ENCODE measurements around the gene CBLIF.

CBLIF gene

GRCh38 chr11:59814021-59814420 is 31.3 kb downstream of the CBLIF start:
- Histone ChIP-seq H3K4me3 (ENCODE audit: low read depth, low read length) (no peak overlapping the region), H3K27me3 (ENCODE audit: control insufficient read depth, insufficient read depth, low read length) (no peaks in the 10 kb centered on the region), H3K36me3 (ENCODE audit: control insufficient read depth, insufficient read depth, low read length) (peaks cover 1% of the 10 kb centered on the region; the same call in 1 of the 2 replicates), H3K27ac (ENCODE audit: low read depth, low read length) (peak overlapping the region; percentile 70; the same call in 1 of the 2 replicates), H3K4me1 (ENCODE audit: control insufficient read depth, insufficient read depth, low read length) (peaks cover 36% of the 10 kb centered on the region), H3K9me3 (ENCODE audit: control insufficient read depth, insufficient read depth, low read depth, low read length) (no peaks in the 10 kb centered on the region), H3K9ac (ENCODE audit: low read length) (no peak overlapping the region)

- H3K27ac ChIP-seq (ENCODE audit: low read depth, low read length): no peak overlapping the region
- no peak overlapping the region for H3K4me3 ChIP-seq (ENCODE audit: low read depth, low read length)
- peaks cover 8% of the 10 kb centered on the region for H3K36me3 ChIP-seq (ENCODE audit: control insufficient read depth, insufficient read depth, low read length)
- no peaks in the 10 kb centered on the region for H3K9me3 ChIP-seq (ENCODE audit: control insufficient read depth, insufficient read depth, low read depth, low read length)
- H3K27me3 ChIP-seq (ENCODE audit: control insufficient read depth, insufficient read depth, low read length): no peaks in the 10 kb centered on the region
- H3K4me1 ChIP-seq (ENCODE audit: control insufficient read depth, insufficient read depth, low read length): peaks cover 36% of the 10 kb centered on the region
- H3K9ac ChIP-seq (ENCODE audit: low read length): no peak overlapping the region
Observed at GRCh38 chr11:59813364-59813763, 31.9 kb downstream of the CBLIF start.

GRCh38 chr11:59812220-59812619 is 33.1 kb downstream of the CBLIF start:
- H3K36me3 ChIP-seq (ENCODE audit: control insufficient read depth, insufficient read depth, low read length): peaks cover 19% of the 10 kb centered on the region
- H3K27ac ChIP-seq (ENCODE audit: low read depth, low read length): no peak overlapping the region
- peaks cover 34% of the 10 kb centered on the region for H3K4me1 ChIP-seq (ENCODE audit: control insufficient read depth, insufficient read depth, low read length)
- H3K9ac ChIP-seq (ENCODE audit: low read length): no peak overlapping the region
- no peaks in the 10 kb centered on the region for H3K27me3 ChIP-seq (ENCODE audit: control insufficient read depth, insufficient read depth, low read length)
- H3K4me3 ChIP-seq (ENCODE audit: low read depth, low read length): no peak overlapping the region
- no peaks in the 10 kb centered on the region for H3K9me3 ChIP-seq (ENCODE audit: control insufficient read depth, insufficient read depth, low read depth, low read length)

GRCh38 chr11:59810911-59811259 is 34.4 kb downstream of the CBLIF start:
- H3K9ac ChIP-seq (ENCODE audit: low read length): peak overlapping the region; percentile 51
- H3K9me3 ChIP-seq (ENCODE audit: control insufficient read depth, insufficient read depth, low read depth, low read length): no peaks in the 10 kb centered on the region
- H3K36me3 ChIP-seq (ENCODE audit: control insufficient read depth, insufficient read depth, low read length): peaks cover 33% of the 10 kb centered on the region
- H3K27me3 ChIP-seq (ENCODE audit: control insufficient read depth, insufficient read depth, low read length): no peaks in the 10 kb centered on the region
- H3K27ac ChIP-seq (ENCODE audit: low read depth, low read length): peak overlapping the region; percentile 49
- peak overlapping the region; percentile 99 for H3K4me3 ChIP-seq (ENCODE audit: low read depth, low read length)
- H3K4me1 ChIP-seq (ENCODE audit: control insufficient read depth, insufficient read depth, low read length): peaks cover 21% of the 10 kb centered on the region

GRCh38 chr11:59810189-59810910 is 34.9 kb downstream of the CBLIF start, which contains the start of gene MRPL16:
Gene MRPL16 (minus strand): TSS chr11:59810778. CDS start chr11:59810658, 120 bp downstream.
- peaks cover 20% of the 10 kb centered on the region for H3K4me1 ChIP-seq (ENCODE audit: control insufficient read depth, insufficient read depth, low read length)
- H3K27ac ChIP-seq (ENCODE audit: low read depth, low read length): peak within 1 kb of the TSS; percentile 72
- peak within 1 kb of the TSS; percentile 91 for H3K9ac ChIP-seq (ENCODE audit: low read length)
- no peaks in the 10 kb centered on the region for H3K27me3 ChIP-seq (ENCODE audit: control insufficient read depth, insufficient read depth, low read length)
- no peaks in the 10 kb centered on the region for H3K9me3 ChIP-seq (ENCODE audit: control insufficient read depth, insufficient read depth, low read depth, low read length)
- peaks cover 38% of the 10 kb centered on the region for H3K36me3 ChIP-seq (ENCODE audit: control insufficient read depth, insufficient read depth, low read length)
- H3K4me3 ChIP-seq (ENCODE audit: low read depth, low read length): peak within 1 kb of the TSS; percentile 99

- Histone ChIP-seq H3K4me3 (ENCODE audit: low read depth, low read length) (no peak overlapping the region), H3K9ac (ENCODE audit: low read length) (no peak overlapping the region), H3K4me1 (ENCODE audit: control insufficient read depth, insufficient read depth, low read length) (peaks cover 6% of the 10 kb centered on the region), H3K27ac (ENCODE audit: low read depth, low read length) (no peak overlapping the region), H3K36me3 (ENCODE audit: control insufficient read depth, insufficient read depth, low read length) (peaks cover 62% of the 10 kb centered on the region), H3K27me3 (ENCODE audit: control insufficient read depth, insufficient read depth, low read length) (no peaks in the 10 kb centered on the region), H3K9me3 (ENCODE audit: control insufficient read depth, insufficient read depth, low read depth, low read length) (no peaks in the 10 kb centered on the region)
Observed at GRCh38 chr11:59807047-59807610, 38.2 kb downstream of the CBLIF start.

- Histone ChIP-seq H3K27ac (ENCODE audit: low read depth, low read length) (no peak overlapping the region), H3K4me1 (ENCODE audit: control insufficient read depth, insufficient read depth, low read length) (no peaks in the 10 kb centered on the region), H3K9me3 (ENCODE audit: control insufficient read depth, insufficient read depth, low read depth, low read length) (no peaks in the 10 kb centered on the region), H3K27me3 (ENCODE audit: control insufficient read depth, insufficient read depth, low read length) (no peaks in the 10 kb centered on the region), H3K9ac (ENCODE audit: low read length) (no peak overlapping the region), H3K4me3 (ENCODE audit: low read depth, low read length) (no peak overlapping the region), H3K36me3 (ENCODE audit: control insufficient read depth, insufficient read depth, low read length) (peaks cover 83% of the 10 kb centered on the region)
Observed at GRCh38 chr11:59804061-59804460, 41.2 kb downstream of the CBLIF start.

- H3K4me3 ChIP-seq (ENCODE audit: low read depth, low read length): no peak overlapping the region
- H3K9ac ChIP-seq (ENCODE audit: low read length): no peak overlapping the region
- H3K9me3 ChIP-seq (ENCODE audit: control insufficient read depth, insufficient read depth, low read depth, low read length): no peaks in the 10 kb centered on the region
- H3K27ac ChIP-seq (ENCODE audit: low read depth, low read length): no peak overlapping the region
- H3K36me3 ChIP-seq (ENCODE audit: control insufficient read depth, insufficient read depth, low read length): peaks cover 75% of the 10 kb centered on the region
- no peaks in the 10 kb centered on the region for H3K27me3 ChIP-seq (ENCODE audit: control insufficient read depth, insufficient read depth, low read length)
- H3K4me1 ChIP-seq (ENCODE audit: control insufficient read depth, insufficient read depth, low read length): no peaks in the 10 kb centered on the region
Observed at GRCh38 chr11:59802639-59803176, 42.6 kb downstream of the CBLIF start.

- H3K9me3 ChIP-seq (ENCODE audit: control insufficient read depth, insufficient read depth, low read depth, low read length): no peaks in the 10 kb centered on the region
- H3K27ac ChIP-seq (ENCODE audit: low read depth, low read length): no peak overlapping the region
- H3K27me3 ChIP-seq (ENCODE audit: control insufficient read depth, insufficient read depth, low read length): no peaks in the 10 kb centered on the region
- no peaks in the 10 kb centered on the region for H3K4me1 ChIP-seq (ENCODE audit: control insufficient read depth, insufficient read depth, low read length)
- H3K9ac ChIP-seq (ENCODE audit: low read length): no peak overlapping the region
- no peak overlapping the region for H3K4me3 ChIP-seq (ENCODE audit: low read depth, low read length)
- H3K36me3 ChIP-seq (ENCODE audit: control insufficient read depth, insufficient read depth, low read length): peaks cover 75% of the 10 kb centered on the region
Observed at GRCh38 chr11:59801981-59802638, 43.2 kb downstream of the CBLIF start.

- no peaks in the 10 kb centered on the region for H3K27me3 ChIP-seq (ENCODE audit: control insufficient read depth, insufficient read depth, low read length)
- no peaks in the 10 kb centered on the region for H3K9me3 ChIP-seq (ENCODE audit: control insufficient read depth, insufficient read depth, low read depth, low read length)
- no peak overlapping the region for H3K9ac ChIP-seq (ENCODE audit: low read length)
- H3K27ac ChIP-seq (ENCODE audit: low read depth, low read length): no peak overlapping the region
- no peak overlapping the region for H3K4me3 ChIP-seq (ENCODE audit: low read depth, low read length)
- H3K36me3 ChIP-seq (ENCODE audit: control insufficient read depth, insufficient read depth, low read length): peaks cover 74% of the 10 kb centered on the region
- no peaks in the 10 kb centered on the region for H3K4me1 ChIP-seq (ENCODE audit: control insufficient read depth, insufficient read depth, low read length)
Observed at GRCh38 chr11:59801160-59801706, 44.1 kb downstream of the CBLIF start.

Measured in HUES6 (cell line).